Stimulated activated CD4-positive, alpha-beta T cell treated with anti-CD3 and anti-CD28 coated beads, Interleukin-2, amount 100 ng/mL, for 4 hours (primary cell): ENCODE results near the gene BRD7.

Experiments
- DNase-seq: peaks from one replicate; pipeline ENCODE4 v3.0.0-alpha.2; 2020; ENCODE audit warnings: low read depth

The BRD7 gene

DNA sequence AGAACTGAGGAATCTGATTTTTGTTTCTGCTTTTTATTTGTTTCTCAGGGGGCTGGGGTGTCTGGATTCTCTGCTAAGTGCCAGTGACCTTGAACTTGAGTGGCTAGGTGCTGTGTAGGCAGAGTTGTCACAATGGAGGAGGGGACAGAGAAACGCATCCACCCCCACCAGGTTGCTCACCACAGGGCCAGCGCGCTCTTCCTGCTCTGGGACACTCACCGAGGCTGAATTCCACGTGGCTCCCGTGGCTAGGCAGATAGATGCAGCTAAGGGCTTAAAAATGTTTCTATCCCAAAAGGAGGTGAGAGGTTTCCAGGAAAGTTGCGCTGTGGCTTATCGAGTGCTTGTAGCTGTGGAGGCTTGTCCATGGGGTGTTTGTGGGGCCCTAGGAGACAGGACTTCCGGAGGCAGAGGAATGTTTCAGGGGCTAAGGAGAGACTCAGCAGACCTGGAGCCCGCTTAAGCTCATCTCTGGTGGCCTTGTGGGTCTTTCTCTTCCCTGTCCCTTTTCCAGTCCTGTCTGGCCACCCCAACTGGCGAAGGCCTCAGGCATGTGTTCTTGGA, 65.7 kb downstream of the BRD7 start:
- DNase-seq = no peak

DNA sequence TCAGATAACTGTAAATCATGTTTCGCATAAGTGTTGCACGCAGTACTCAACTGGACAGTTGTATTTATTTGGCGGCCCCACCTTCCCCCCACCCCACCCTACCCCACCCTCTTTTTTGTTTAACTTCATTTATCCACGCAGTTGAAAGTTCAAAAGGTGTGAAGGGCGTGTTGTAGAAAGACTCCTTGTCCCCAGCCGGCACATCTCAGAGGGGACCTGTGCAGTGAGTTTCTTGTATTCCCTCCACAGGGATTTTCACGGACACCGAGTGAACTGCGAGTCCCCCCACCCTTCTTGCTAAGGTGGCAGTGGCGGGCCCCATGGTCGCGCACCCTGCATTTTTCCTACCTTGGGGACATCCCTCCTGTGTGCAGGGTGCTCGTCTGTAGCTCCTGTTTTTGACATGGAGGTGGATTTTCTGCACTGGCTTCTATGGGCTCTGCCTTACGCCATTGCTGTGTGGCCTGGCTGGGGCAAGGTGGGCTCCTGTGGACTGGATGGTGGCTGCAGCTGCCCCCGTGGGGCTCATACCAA, 66.2 kb downstream of the BRD7 start:
- no peak for DNase-seq

DNA sequence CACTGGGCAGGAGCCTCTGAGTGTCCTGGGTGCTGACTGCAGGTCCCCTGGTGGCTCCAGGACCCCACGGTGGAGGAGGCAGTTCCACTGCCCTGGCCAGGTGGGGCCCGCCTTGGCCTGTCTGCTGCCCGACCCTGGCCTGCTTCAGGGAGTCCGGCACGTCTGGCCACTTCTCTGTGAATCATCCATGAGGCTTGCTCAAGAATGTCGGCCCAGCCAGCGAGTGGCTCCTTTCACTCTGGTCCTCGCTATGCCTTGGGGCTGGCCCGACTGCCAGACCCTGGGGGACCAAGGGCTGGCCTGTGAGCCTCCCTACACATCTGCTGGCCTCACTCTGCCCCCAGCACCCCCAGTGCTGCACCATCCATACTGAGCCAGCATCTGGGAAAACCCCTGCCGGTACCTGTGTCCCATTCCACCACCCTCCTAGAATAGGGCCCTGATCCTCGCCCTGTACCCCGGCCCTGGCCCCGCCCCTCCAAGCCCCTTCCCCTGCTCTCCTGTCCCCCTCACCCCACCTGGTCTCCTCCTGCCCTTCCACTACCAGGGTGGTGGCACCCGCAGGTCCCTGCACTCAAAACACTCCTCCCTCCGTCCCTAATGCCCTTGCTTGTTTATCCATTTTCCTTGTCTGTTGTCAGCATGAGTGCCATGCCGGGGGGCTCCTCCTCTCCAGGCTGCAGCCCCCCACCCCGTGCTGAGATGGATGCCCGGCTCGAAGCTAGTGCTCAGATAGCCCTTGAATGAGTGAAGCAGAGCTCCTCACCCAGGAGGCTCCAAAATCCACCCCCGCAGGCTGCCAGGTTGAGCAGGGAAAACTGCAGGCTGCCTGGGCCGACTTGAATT, 66.9 kb downstream of the BRD7 start:
- no peak for DNase-seq

DNA sequence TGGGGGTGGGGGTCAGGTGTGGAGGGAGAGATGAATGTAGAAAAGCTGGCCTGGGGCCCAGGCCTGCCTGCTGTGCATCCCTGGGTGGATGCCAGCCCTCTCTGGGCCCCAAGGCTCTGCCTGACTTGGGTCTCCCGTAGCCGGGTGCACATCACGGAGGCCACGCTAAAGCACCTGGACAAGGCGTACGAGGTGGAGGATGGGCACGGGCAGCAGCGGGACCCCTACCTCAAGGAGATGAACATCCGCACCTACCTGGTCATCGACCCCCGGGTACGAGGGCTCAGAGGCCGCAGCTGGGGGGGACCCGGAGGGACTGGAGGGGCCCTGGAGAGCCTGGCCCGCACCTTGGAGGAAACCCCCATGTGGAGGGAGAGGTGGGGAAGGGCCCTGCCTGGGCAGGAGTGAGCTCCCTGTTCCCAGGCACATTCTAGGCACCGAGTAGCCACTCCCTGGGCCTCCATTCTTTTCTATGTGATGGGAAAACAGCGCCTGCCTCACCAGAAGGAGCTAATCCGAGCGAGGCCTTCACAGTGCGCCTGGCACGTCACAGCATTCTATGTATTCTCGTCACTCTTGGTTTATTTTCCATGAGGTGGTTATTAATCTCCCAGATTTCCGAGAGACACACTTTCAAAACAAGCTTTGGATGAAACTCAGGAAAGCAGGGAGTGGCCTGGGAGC, 67.7 kb downstream of the BRD7 start:
- no peak for DNase-seq

- no peak for DNase-seq
These were observed 69.2 kb downstream of the BRD7 start for GRCh38 chr16:50299508-50300105.

DNA sequence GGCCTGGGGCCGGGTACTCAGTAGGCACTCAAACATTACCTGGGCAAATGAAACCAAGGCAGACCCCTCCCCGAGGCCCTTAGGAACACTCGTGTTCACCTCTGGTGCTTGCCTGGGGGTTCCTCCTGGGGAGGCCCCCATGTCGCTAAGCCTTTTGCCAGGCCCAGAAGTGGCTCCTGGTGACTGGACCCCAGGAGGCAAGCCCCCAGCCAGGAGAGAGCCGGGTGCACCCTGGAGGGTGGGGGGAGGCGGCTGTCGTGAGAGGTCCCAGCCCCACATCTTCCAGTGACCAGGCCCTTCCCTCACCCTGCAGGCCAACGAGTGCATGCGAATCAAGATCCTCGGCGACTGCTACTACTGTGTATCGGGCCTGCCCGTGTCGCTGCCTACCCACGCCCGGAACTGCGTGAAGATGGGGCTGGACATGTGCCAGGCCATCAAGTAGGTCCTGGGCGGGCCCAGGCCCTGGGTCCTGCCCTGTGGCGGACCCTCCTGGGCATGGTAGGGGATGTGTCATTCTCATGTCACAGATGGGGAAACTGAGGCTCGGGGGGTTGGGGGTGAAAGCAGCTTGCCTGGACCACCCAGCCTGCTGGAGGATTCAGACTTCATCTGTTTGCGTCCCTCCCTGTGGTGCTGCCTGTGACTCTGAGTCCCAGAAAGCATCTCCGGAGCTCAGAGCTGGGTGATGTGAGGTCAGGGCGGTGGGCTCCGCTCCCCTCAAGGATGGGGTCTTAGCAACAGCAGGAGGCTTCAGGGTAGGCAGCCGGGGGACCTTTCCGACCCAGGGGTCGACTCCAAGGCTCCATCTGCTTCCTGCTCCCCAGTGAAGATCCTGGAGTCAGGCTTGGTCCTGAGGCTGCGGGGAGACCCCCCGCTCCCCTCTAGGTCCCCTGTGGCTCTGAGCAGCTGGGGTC, 69.9 kb downstream of the BRD7 start:
- no peak for DNase-seq

- no peak for DNase-seq
These were observed 70.7 kb downstream of the BRD7 start for GRCh38 chr16:50298075-50298460.

DNA sequence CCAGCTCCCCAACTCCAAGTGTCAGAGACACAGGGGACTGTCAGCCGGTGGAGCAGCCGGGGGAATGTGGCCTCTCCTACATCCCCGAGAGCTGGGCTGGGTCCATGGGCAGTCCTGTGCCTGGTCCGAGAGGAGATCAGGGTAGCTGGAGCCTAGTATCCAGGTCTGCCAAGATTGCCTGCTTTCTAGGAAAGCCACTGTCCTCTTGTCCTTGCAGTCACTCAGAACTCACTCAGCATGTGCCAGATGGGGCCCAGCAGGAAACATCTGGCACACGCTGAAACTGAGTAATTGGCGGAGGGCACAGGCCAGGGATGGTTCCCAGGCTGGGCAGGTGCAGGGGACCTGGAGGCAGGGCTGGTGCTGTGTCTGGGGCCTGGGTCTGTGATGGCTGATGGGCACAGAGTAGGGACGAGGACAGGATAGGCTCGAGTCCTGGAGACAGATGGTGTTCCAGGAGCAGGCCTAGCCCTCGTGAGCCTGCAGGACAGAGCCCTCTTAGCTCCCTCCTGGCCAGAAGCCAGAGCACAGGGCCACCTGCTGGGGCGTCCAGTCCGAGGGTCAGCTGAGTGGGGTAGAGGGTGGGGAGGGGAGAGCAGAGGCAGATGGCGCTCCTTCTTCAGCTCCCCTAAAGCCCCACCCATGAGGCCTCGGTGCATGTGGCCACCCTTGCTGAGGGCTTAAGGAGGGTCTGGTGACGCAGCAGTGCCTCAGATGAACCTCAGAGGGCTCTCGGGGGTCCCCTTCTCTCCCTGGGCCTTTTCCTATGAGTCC, 71.3 kb downstream of the BRD7 start:
- no peak for DNase-seq

DNA sequence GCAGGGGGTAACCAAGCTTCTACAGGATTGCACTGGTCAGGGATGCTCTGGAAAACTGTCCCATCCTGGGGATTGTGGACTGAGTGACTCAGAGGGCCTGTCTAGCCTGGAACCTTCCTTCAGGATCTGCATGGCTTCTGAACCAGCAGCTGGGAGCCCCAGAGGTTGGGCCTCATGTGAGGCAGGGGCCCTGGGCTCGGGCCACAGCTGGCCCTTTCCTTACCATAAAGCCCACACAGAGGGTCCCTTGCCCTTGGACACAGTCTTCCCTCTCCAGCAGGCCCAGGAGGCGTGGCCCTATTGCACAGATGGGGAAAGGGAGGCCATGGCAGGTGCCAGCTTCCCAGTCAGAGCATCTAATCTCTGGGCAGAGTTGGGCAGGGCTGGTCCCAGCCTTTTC, 72.0 kb downstream of the BRD7 start:
- DNase-seq = no peak

DNA sequence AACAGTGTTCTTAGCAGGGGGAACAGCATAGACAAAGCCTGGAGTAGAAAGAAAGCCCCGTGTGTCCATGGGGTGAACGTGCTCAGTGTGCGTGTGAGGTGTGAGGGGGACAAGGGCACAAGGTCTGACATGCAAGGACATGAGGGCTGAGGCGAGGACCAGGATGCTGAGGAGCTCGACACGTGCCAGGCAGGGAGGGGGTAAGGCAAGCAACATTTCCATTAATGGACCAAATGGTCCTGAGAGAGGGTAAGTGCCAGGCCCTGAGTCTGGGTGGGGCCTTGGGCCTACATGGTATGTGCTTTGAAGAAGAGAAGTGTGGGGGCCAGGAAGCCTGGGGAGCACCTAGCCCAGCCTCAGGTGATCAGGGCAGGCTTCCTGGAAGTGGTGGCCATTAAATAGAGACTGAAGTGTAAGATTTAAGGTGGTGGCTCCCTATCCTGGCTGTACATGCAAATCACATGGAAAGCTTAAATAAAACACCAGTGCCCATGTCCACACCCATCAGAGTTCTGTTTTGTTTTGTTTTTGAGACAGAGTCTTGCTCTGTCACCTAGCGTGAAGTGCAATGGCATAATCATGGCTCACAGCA, 73.2 kb downstream of the BRD7 start:
- DNase-seq = no peak

- DNase-seq = no peak
These were observed 73.8 kb downstream of the BRD7 start for GRCh38 chr16:50294955-50295354.

DNA sequence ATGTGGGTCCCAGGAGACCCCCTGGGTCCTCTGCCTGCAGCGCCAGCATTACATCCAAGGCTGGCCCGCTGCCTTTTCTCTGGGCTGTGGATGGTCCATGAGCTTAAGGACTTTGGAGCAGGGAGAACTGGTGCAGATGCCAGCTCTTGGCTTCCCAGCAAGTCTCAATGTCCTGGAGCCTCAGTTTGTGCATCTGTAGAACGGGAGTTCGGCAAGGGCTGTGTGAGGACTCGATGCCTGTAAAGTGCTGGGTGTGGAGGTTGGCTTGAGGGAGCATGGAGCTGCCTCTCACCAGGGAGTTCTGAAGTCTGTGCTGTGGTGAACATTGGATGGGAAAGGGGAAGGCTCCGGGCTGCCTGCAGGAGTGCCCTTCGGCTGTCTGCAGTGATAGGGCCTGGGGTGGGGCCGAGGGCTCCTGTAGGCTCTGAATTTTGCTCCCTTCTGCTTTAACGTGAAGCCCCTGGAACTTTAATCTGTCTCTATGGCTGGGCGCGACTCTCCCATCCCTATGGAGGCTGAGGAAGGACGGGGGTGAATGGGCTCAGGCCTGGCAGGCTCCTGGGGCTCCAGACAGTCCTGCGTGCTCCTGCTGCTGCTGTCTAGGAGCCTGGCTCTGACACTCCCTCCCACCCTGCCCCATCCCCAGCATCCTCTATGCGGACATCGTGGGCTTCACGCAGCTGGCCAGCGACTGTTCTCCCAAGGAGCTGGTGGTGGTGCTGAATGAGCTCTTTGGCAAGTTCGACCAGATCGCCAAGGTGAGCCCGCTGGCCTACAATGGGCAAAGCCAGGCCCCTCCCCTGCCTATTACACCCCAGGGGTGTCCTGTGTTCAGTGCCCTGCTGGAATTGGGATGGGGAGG, 74.6 kb downstream of the BRD7 start:
- no peak for DNase-seq

DNA sequence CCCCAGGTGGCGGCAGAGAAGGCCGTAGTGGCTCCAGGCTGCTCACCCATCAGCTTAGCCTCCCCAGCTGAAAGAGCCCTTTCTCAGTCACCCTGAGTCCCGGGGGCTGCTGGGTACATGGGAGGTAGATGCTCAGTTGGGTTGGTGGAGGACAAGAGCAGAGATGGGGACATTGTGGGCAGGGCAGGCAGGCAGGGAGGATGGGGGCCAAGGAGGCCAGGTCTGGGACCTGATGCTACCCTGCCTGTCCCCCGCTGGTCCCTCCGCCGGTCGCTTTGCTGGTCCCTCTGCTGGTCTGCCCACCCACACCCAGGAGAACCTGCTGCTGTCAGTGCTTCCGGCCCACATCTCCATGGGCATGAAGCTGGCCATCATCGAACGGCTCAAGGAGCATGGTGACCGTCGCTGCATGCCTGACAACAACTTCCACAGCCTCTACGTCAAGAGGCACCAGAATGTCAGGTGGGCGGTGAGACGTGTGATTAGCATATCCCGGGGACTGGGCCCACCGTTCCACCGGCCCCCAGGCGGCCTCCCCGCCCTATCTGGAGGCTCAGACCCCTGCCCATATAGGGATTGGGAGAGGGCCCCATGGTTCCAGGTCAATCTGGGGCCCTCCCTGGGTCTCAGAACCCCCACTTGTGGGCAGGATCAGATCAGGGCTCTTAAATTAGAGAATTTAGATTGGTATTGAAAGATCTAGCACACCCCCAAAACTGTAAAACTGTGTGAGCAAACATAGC, 75.6 kb downstream of the BRD7 start:
- DNase-seq = no peak

GRCh38 chr16:50292566-50292948, 76.2 kb downstream of the BRD7 start:
- DNase-seq = no peak

DNA sequence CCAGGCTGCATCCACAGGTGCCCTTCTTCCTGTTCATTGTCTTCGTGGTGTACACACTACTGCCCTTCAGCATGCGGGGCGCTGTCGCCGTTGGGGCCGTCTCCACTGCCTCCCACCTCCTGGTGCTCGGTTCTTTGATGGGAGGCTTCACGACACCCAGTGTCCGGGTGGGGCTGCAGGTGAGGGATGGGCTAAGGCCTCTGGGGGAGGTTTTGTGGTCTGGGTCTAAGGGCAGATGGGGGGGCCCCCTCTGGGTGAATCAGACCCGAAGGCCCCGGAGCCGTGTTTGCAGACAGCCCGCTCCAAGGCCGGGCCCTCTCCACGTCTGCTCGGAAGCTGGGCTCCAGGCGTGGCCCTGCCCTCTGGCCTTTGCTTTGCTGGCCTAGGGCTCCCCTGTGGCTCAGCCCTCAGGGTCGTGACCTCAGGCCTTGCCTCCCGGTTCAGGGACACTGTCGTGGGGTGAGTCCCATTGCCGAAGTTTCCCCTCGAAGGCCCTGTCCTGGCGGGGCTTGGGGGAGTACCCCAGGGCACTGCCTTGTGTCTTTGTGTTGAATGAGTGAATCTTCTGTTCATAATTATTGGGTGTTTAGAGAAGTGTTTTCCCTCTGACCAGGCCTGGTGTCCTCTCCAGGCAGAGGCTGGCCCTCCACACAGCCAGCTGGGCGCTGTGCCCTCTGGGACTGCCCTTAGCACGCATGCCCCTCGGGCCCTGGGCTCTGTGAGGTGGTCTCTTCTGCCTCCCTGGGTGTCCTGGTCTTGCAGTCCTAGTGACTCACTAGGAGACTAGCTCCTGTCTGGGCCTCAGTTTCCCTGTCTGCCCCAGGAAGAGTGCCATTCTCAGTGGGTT, 76.8 kb downstream of the BRD7 start:
- no peak for DNase-seq

GRCh38 chr16:50290856-50291255, 77.9 kb downstream of the BRD7 start:
- DNase-seq = no peak

DNA sequence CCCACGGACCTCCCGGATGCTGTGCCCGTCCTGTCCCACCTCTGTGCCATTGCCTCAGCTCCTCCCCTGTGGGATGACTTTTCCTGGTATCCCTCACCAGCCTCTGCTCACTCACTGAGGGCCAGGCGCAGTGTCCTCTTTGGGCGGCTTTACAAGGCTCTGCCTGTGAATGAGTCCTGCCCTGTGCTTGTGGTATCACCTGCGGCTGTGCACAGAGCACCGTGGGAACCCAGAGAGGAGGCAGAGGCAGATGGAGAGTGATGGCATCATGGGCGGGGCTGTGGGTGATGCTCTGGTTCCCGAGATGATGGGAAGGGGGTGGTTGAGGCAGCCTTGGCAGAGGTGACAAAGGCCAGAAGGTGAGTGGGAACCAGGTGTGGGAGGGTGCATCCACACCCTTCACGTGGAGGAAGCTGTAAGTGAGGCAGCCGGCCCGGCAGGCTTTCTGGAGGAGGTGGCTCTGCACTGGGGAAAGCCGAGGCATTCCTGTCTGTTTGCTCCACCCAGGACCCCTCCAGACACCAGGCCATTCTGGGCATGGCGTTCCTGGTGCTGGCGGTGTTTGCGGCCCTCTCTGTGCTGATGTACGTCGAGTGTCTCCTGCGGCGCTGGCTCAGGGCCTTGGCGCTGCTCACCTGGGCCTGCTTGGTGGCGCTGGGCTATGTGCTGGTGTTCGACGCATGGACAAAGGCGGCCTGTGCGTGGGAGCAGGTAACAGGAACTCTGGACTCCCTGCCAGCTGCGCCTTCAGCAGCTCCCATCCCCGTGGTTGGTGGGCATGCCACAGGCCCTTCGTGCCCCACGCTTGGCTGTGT, 78.6 kb downstream of the BRD7 start:
- DNase-seq = no peak
